Thyroid gland (tissue), 4 donors: Measurements from ENCODE around the gene CCL21.

ENCODE experiments used
- CTCF ChIP-seq, 6 experiments: fragments of 200-600 bp in 3 of 6; fragments of 450-650 bp in 3 of 6; sonication (generic) in 3 of 6; IDR thresholded peaks; one replicate each; pipeline ENCODE4 v1.5.1; 2016 to 2019; ENCODE audit warnings: antibody characterized with exemption in 6 of 6, mild to moderate bottlenecking in 2 of 6, inconsistent platforms in 1 of 6, moderate library complexity in 1 of 6
- POLR2A ChIP-seq, 2 donors: fragments of 450-650 bp; IDR thresholded peaks; one replicate each; pipeline ENCODE4 v1.6.1; 2017; ENCODE audit warnings: antibody characterized with exemption in 2 of 2, mild to moderate bottlenecking in 2 of 2, moderate library complexity in 1 of 2

DNA sequence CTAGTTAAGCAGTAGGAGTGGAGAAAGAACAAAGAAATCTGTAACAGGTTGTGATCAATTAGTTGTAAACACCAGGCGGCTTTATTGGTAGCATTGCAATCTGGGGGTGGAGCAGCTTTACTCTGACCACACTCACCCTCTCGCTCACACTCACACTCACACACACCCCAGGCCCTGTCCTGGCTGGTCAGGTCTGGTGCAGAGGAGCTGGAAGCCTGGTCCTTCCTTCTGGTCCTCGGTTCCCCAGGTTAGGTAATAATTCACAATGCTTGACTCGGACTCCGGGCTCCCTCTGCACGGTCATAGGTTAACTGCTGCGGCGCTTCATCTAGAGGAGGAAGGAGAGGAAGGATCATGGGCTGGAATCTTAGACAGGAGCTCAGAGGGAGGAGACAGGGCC, 20.4 kb downstream of the CCL21 start:
- TF ChIP-seq CTCF (IDR thresholded peaks at IDR 0.05) (no peak), POLR2A (IDR thresholded peaks at IDR 0.05) (no peak)
